Renal pelvis (tissue), 4 donors: ENCODE results near the gene PNPLA7. TPM values are rescaled to one million over a fixed set of nuclear protein-coding genes. Genes with fewer than 3 reads are reported as not detected.
"Not testable (repeated sequence)": the region's sequence is repeated elsewhere in the genome, so short reads cannot be mapped to it uniquely, and the experiment has no call there.

Experiments used
- DNase-seq: peaks from one replicate; pipeline ENCODE4 v3.0.0-alpha.2; 2013
- polyA plus RNA-seq, 3 donors: library from polyadenylated mRNA; unstranded; fragments of 120-200 nt; gene quantifications; one replicate each; pipeline ENCODE4 v1.2.1, GENCODE V29; 2013; ENCODE audit not compliant: insufficient read length in 3 of 3

The PNPLA7 gene
- polyA plus RNA-seq, 3 donors: 2.0 to 4.0 (median 3.1) TPM

DNA sequence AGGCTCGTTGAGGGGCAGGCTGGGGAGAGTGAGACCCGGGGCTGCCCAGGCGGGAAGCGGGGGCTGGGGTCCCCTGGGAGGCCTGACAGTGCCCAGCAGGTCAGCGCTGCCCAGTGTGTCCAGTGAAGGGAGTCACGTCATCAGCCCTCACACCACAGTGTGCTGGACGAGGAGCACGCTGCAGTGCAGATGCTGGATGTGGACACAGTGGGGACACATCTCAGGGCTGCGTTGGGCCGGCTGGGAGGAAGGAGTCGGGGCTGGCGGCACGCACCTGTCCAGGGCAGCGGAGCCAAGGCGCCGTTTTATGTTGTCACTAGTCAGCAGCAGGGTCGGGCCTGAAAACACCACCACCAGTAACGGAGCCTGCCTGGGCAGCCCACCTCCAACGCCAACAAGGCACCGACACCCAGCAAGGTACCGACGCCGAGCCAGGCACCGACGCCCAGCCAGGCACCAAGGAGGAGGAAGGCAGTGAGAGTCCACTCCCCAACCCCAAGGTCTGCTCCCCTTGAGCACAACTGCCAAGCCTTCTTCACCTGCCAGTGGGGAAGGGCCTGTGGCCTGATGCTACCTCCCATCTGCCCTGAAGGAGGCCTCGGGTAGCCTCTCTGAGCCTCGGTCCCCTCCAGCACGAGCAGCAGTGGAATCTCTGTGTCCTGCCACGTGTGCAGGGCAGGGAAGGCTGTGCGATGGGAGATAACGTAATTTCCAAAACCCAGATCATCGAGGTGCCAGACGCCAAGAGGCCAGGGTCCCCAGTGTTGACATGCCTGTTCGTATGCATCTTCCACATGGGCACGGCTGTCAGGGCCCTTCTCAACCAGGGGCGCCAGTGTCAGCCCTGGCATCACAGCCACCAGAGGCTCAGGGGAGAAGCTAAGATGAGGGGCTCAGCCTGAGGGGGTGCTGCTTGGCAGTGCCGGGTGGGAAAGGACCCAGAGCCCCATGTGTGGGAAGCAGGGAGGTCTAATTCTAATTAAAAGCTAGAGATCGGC lies 69.2 kb downstream of the PNPLA7 start:
- no peak for DNase-seq

DNA sequence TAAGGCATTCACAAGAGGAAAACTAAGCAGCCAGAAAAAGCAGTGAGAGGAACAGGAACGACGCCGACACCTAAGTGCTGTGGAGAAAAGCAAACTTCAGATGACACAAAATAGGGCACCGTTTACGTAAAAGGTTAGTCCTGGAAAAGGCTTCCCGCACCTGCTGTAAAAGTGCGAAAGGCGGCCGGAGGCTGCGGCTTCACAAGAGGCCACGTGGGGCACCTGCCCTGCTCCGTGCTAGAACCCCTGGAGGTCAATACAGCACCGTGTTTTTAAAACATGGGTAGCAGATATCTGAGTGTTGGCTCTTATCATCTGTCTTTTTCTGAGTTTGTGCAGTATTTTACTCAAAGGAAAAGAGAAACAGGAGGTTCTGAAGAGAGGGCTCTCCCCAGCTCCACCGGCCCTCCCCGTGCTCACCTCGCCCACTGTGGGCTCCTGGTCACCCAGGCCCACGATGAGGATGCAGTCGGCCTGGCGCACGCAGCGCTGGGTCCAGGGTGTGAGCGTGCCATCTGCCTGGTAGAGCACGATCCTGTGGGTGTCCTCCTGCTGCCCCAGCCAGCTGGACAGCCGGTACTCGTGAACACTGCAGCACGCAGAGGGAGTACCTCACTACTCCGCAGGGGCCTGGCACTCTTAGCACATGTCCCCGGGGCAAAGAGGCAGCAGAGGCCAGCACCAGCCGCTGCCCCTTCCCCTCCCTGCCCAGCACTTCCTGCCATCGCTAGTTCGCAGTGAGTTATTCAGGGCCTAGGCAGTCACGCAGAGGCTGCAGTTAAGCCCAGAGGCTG lies 70.1 kb downstream of the PNPLA7 start:
- DNase-seq: no peak

DNA sequence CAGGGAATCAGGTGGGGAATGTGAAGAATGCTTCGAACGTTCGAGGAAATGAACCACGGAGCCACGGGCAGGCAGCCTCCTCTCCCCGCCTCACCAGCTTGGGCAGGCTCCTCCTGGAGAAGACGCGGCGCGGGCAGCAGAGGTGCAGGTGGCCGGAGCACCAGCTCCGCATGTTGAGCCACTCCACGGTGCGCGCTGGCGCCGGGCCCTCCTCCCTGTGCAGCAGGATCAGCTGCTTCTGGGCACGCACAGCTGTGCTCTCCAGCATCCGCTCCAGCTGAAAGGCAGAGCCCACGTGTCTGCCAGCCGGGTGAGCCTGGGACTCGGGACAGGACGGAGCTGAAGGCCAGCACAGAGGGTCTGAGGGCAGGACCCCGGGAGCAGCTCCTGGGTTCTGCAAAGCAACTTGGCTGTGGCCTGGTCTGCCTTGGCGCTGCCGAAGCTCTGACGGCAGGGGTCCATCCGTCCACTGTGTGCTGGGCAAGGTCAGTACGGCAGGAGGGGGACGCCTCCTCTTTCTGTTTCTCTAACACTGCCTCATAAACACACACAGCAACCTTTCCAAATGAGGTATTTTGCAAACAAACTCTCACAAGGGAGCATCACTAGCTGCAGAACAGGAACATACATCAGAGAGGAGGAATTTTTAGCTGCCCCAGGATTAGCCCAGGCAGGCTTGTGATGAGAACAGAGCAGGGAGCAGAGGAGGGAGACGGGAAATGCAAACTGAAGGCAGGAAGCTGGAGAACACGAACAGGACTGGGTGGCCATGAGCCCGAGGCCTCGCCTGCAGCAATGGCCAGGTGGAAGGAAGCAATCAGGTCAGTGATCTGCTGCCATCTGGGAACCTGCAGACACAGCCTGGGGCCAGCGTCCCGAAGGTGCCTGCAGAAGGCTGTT lies 71.0 kb downstream of the PNPLA7 start:
- DNase-seq: no peak

DNA sequence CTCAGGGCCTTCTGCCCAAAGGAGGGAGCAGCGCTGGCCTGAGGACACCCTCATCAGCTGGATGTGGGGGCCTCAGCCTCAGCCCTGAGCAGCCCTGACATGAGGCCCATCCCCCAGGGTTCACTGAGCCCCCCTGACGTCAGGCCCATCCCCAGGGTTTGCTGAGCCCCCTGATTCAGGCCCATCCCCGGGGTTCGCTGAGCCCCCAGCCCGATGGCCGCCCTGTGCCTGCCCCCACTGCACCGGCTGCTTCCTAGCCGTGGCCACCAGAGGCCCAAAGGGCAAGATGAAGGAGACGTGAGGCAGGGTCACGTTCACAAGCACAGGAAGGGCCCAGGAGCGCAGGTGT lies 71.6 kb downstream of the PNPLA7 start:
- DNase-seq: no peak

DNA sequence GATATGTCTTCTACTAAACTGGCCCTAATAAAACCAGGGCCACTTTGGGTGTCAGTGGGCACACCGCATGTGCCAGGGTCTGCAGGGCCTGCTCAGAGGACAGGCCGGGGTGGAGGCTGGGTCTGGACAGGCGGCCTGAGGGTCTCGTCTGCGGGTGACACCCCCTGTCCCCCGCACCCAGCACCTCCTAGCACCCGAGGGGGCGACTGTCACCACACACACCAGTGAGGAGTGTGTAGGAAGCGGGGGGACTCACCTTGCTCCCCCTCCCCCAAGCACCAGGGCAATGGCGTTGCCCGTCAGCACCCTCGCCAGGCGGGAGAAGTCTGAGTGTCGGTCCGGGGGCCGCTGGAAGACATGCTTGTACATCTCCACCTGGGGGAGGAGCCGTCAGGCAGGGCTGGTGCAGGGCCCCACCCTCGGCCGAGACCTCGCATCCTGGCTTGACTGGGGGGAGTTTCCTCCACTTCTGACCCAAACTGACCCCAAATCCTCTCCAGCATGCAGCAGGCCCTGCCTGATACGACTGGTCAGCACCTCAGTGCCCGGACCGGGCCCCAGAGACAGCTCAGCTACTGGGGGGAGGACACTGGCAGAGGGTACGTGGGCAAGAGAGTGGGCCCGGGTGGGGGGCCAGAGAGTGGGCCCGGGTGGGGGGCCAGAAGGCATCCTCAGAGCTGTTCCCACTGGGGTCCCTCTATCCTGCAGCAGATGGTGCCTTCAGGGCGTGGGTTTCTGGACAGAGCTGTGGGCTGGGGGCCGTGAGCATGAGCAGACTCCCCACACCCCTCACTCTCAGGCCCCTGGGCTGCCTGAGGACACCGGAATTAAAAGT lies 72.2 kb downstream of the PNPLA7 start:
- no peak for DNase-seq

DNA sequence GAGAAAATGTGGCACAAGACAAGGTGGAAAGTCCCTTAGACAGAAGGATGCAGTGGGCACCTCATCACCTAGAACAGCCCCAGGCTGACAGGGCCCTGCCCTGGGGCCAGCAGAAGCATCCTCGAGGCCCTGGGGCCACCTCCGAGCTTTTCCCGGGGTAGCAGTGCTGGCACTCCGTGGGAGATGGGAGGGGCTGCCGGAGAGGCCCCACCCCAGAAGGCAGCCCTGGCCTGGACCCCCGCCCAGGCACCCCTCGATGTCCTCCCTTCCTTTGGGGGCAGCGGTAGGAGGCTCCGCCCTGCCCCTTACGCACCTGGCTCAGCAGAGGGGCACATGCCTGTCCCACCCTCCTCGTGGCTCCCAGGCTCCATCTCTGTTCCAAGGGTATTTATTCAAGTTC lies 73.3 kb downstream of the PNPLA7 start:
- no peak for DNase-seq

DNA sequence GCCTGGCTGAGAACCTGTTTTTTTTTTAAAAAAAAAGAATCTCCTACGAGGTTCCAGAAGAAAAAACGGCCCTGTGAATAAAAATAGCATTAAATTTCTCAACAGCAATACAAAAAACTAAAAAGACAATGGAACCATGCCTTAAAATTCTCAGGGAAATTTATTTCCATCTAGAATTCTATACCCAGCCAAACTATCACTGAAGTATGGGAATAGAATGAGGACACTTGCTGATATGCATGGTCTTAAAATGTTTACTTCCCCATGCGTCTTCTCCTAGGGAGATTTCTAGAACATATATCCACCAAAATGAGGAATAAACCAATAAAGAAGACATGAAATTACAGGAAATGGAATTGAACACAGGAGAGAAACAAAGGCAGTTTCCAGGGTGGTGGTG lies 74.5 kb downstream of the PNPLA7 start:
- DNase-seq: no peak

DNA sequence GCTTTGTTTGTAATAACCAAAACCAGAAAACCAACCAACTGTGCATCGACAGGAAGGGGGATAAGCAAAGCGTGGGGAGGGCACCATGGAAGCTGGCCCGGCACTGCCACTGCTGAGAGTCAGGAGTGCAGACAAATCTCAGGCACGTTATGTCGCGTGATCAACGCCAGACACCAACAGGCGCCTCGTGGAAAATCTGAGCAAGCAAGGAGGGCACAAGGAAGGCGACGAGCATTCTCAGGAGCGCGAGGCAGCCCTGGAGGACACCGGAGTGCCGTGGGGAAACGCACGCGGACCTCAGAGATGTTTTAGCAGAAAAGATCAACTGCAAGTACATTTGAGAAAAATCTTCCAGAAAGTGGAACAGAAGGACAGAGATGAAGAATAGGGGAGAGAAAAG lies 75.9 kb downstream of the PNPLA7 start:
- no peak for DNase-seq

DNA sequence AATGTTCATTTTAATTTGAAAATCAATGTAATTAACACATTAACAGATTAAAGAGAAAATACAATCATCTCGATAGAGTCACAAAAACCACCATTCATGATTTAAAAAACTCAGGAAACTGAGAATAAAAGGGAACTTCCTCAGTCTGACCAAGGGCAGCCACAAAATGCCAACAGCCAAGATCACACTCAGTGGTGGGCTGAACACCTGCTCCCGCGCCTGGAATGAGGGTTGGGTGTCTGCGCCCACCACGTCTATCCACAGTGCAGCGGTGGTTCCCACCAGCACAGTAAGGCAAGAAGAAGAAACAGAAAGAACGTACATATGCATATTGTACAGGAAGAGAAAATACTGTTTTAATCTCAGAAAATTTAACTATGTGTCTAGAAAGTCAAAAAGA lies 79.4 kb downstream of the PNPLA7 start:
- no peak for DNase-seq

DNA sequence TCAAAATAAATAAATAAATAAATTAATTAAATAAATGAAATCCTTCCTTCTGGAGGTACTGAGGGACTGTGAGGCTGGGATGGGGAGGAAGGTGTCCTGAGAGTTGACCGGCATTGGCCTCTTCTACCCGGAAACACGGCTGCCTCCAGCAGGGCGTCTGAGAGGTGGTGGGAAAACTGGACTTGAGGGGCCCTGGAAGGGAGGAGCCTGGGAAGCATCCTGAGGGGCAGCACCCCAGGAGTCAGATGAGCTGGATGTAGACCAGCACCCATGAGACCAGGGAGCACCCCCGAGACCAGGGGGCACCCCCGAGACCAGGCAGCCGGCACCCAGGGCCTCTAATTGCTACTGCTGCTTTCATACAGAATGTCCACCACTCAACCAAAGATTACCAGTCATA lies 82.3 kb downstream of the PNPLA7 start:
- DNase-seq: no peak

DNA sequence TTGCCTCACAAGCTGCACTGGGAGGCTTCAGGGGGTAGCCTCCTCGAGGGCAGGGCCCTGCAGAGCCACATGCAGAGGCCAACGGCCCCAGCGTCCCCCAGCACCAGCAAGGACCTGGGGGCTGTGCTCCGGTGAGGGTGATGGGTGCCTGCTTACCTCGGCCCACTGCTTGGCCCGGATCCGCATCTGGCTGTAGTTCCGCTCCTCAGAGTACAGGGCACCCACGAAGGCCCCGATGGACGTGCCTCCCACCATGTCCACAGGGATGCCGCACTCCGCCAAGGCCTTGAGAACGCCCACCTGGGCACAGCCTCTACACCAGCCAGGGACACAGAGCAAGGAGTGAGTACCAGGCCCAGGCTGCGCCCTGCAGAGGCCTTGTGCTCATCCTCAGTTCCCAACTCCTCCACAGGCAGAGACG lies 83.0 kb downstream of the PNPLA7 start:
- DNase-seq: no peak

DNA sequence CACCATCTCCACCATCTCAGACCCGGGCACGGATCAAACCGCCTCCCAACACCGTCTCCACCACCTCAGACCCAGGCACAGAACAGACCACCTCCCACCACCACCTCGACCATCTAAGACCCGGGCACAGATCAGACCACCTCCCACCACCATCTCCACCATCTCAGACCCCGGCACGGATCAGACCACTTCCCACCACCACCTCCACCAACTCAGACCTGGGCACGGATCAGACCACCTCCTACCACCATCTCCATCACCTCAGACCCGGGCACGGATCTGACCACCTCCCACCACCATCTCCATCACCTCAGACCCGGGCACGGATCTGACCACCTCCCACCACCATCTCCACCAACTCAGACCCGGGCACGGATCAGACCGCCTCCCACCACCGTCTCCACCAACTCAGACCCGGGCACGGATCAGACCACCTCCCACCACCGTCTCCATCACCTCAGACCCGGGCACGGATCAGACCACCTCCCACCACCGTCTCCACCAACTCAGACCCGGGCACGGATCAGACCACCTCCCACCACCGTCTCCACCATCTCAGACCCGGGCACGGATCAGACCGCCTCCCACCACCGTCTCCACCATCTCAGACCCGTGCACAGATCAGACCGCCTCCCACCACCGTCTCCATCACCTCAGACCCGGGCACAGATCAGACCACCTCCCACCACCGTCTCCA lies 83.7 kb downstream of the PNPLA7 start:
- not testable (repeated sequence) for DNase-seq

DNA sequence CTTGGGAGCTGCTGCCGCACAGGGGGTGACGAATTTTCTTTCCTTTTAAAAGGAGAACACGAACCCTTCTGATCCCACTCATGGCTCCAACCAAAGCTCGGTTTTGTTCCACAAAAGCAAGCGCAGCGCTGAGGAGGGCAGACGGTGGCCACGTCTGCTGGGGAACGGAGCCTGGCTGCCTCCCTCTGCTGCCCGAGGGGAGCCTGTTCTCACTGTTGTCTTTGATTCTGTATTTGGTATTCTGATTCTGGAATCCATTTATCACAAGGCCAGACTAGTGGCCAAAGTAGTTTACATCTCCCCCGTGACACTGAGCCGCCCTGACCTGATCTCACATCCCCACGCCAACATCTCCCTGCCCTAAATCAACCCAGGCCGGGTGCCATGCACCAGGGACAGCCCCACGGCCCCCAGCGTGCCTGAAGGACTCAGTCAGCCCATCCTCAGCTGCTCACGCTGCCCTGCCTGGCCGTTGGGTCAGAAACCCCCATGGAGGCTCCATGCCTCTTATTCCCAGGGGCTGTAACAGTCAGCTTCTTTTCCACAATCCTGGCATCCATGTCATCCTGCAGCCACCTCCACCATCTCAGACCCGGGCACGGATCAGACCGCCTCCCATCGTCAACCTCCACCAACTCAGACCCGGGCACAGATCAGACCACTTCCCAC lies 84.3 kb downstream of the PNPLA7 start:
- no peak for DNase-seq

DNA sequence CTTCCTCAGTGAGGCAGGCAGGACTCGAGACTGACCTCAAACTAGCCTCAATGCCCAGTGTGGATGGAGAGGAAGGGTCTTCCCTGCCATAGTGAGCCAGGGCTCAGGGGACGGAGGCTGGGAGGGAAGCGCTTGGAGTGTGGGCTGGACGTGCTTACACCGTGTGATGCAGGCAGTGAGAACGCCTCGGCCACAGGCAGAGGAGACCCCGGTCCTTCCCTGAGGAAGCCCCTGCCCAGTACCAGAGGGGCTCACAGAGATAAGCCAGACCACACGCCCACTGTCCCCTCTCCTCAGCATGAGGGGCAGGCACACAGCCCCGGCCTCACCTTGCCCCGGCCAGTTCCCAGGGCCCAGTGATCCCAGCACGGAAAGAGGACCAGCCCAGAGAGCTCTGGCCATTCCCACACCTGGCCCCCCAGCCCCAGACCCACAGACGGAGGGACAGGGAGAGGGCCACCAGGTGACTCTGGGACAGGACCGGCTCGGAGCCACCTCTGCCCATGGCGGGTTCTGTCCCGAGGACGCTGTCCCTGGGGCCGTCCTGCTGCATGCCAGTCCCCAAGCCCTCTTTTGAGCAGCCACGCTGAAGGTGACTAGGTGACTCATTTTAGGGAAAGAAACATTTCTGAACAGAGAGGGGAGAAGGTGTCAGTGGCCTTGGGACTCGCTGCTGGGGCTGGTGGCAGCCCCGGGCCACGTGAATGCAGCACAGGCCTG lies 85.0 kb downstream of the PNPLA7 start:
- DNase-seq: no peak

DNA sequence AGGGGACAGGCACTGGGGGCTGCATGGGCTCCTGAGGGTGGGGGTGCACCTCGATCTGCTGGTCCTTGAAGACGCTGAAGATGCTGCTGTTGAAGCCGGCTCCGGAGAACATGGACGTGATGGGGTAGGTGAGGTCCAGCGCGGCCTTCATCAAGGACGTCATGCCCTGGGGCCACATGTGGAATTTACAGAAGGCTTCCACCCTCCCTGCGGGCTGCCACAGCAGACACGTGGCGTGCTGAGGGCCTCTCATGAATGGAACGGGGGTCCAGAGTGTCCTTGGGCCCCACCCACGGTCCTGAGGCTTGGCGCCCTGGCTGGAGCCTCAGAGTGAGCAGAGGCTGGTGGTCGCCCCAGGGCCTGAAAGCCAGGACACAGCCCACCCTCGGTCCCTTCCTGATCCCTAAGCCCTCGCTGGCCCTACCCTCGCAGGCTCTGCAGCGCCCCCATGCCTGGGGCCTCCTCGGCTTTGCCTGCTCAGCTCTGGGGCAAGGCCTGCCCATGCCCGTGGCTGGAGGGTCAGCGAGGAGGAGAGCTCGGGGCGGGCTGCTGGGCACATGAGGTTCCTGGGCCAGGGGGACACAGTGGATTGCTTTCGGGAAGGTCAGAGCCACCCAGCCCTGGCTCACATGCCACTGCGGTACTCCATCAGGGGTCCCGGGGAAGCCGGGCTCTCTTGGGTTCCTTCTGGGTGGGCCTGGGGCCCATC lies 85.8 kb downstream of the PNPLA7 start:
- no peak for DNase-seq

DNA sequence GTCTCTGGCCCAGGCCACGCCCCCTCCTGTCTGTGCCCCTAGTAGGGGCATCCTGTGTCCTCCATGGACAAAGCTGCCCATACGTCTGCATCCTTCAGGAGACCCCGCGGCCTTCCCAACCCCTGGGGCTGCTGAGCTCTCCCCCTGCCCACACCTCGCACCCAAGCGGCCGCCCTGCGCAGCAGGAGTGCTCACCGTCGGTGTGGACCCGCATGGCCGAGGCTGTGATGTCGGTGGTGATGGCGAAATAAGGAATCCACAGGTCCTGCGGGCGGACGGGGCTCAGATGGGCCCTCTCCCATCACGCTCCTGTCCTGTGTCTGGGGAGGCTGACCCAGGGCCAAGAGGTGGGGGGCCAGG lies 86.3 kb downstream of the PNPLA7 start:
- no peak for DNase-seq

DNA sequence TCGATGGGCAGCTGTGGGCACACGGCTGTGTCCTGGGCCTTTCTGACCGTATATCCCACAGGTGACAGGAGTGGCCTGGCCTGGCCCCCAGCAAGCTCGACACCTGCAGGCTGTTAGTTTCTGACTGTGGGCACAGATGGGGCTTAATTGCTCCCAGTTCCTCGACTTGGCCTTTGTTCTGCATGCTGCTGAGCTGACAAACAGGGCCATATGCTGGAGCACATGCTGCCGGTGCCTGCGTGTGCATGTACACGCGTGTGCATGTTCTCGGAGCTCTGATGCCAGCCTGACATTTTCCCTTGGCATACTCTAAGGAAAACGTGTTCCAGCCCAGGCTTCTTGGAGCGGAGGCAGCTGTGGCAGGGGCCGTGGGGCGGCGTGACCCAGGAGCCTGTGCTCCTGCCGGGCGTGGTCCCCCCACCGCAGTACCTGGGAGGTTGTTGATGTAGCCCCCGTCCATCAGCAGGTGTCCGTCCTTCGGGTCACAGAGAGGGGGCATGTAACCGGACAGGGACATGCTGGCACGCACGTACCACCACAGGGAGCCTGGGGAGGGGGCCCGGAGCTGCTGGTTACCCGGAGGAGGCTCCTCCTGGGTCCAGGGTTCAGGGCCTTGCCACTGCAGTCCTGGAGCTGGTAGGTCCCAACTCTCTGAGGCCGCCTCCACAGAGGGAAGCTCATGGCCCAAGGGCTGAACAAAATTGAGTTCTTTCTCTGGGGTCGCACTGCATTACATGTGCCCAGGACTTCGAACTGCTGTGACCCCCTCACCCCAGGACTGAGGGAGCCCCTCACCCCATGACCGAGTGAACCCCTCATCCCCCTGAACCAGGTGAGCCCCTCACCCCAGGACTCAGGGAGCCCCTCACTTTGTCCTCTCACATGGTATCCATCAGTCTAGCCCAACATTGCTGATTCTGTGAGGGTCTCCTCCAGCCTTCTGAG lies 86.9 kb downstream of the PNPLA7 start:
- DNase-seq: no peak
